Head of caudate nucleus (tissue), 42 donors: ENCODE measurements around the gene NRIP2.

ENCODE experiments used
- DNase-seq, 42 donors: peaks; one replicate each; pipeline versions ENCODE4 v3.0.0 to v3.0.0-alpha.2; 2020 to 2021; ENCODE audit warnings: mixed read lengths in 7 of 42
- intact Hi-C: fragments of 100-400 bp; cut with DNase I; formaldehyde crosslinking; loops from one replicate; pipeline ENCODE4 v1.15.0; 2022

NRIP2 gene

GRCh38 chr12:2819810-2820209 is 15.0 kb downstream of the NRIP2 start:
- no peak for DNase-seq
- intact Hi-C loops = no loop called here

- peak in 30 of 42 donors; percentile 18 to 78 (median 46) for DNase-seq
- intact Hi-C loops = loop anchor here (2.0 kb wide), 1 partner anchor 19 kb away; the partner anchor contains the start of gene FKBP4
These were observed 21.3 kb downstream of the NRIP2 start for GRCh38 chr12:2813214-2814185.

GRCh38 chr12:2812290-2813213 is 22.3 kb downstream of the NRIP2 start, which contains the start of gene ITFG2:
Gene ITFG2 (plus strand): TSS chr12:2812668. CDS start chr12:2812761, 93 bp downstream.
- intact Hi-C loops = loop anchor here (2.0 kb wide), 1 partner anchor 18 kb away; the partner anchor contains the start of gene FKBP4
- peak; percentile 97 to 100 (median 99) for DNase-seq

GRCh38 chr12:2811801-2812200 is 23.0 kb downstream of the NRIP2 start:
- DNase-seq = no peak
- intact Hi-C loops = loop anchor here (2.0 kb wide), 1 partner anchor 17 kb away; the partner anchor contains the start of gene FKBP4

- intact Hi-C loops = no loop called here
- DNase-seq = no peak
These were observed 28.1 kb downstream of the NRIP2 start for GRCh38 chr12:2806700-2807099.

GRCh38 chr12:2805143-2805520 is 29.7 kb downstream of the NRIP2 start:
- no peak for DNase-seq
- intact Hi-C loops = no loop called here

- intact Hi-C loops = no loop called here
- peak in 27 of 42 donors; percentile 20 to 78 (median 46) for DNase-seq
These were observed 30.3 kb downstream of the NRIP2 start for GRCh38 chr12:2804393-2805142.

GRCh38 chr12:2803635-2804392 is 31.0 kb downstream of the NRIP2 start:
- intact Hi-C loops = no loop called here
- no peak for DNase-seq

GRCh38 chr12:2801044-2801783 is 33.6 kb downstream of the NRIP2 start:
- intact Hi-C loops = no loop called here
- DNase-seq = peak in 1 of 42 donors; percentile 52

- DNase-seq = no peak
- intact Hi-C loops = no loop called here
These were observed 34.7 kb downstream of the NRIP2 start for GRCh38 chr12:2800046-2800570.

GRCh38 chr12:2797721-2798418 is 37.0 kb downstream of the NRIP2 start:
- no peak for DNase-seq
- intact Hi-C loops = loop anchor here (10.0 kb wide), 1 partner anchor 77 kb away; the partner anchor contains the start of genes FOXM1 and RHNO1

GRCh38 chr12:2796187-2796666 is 38.6 kb downstream of the NRIP2 start:
- peak in 4 of 42 donors; percentile 5 to 39 (median 22) for DNase-seq
- intact Hi-C loops = loop anchor here (10.0 kb wide), 1 partner anchor 79 kb away; the partner anchor contains the start of genes FOXM1 and RHNO1

- peak; percentile 48 to 95 (median 89) for DNase-seq
- intact Hi-C loops = loop anchor here (2.0 to 10.0 kb wide), 2 partner anchors 17 to 79 kb away; partner anchors contain the start of genes FOXM1, ITFG2 and RHNO1
These were observed 39.3 kb downstream of the NRIP2 start for GRCh38 chr12:2795291-2796186.

- intact Hi-C loops = loop anchor here (2.0 to 10.0 kb wide), 2 partner anchors 18 to 80 kb away; partner anchors contain the start of genes FOXM1, ITFG2 and RHNO1
These were observed 40.0 kb downstream of the NRIP2 start, which contains the start of gene FKBP4 for GRCh38 chr12:2794736-2795289. Gene FKBP4 (plus strand): TSS chr12:2794970. CDS start chr12:2795140, 170 bp downstream.

More at GRCh38 chr12:2794736-2795289, 40.0 kb downstream of the NRIP2 start, which contains the start of gene FKBP4:
- peak; percentile 82 to 99 (median 96) for DNase-seq
